ENCODE measurements around the gene TUBGCP6.
"Not testable (repeated sequence)": the region's sequence is repeated elsewhere in the genome, so short reads cannot be mapped to it uniquely, and the experiment has no call there.

Gene TUBGCP6

GRCh38 chr22:50280022-50280707, 35.3 kb upstream of the TUBGCP6 start:
- no peak for DNase-seq

GRCh38 chr22:50278956-50279619, 34.3 kb upstream of the TUBGCP6 start:
- no peak for DNase-seq

GRCh38 chr22:50278461-50278860, 33.6 kb upstream of the TUBGCP6 start:
- no peak for DNase-seq

- no peak for DNase-seq
Observed at GRCh38 chr22:50277761-50278160, 32.9 kb upstream of the TUBGCP6 start.

GRCh38 chr22:50276143-50276542, 31.3 kb upstream of the TUBGCP6 start:
- peak; percentile 43 to 54 for DNase-seq

GRCh38 chr22:50275181-50276055, 30.6 kb upstream of the TUBGCP6 start:
- DNase-seq = no peak

- no peak for DNase-seq
Observed at GRCh38 chr22:50274771-50275170, 29.9 kb upstream of the TUBGCP6 start.

- peak; percentile 41 to 60 for DNase-seq
Observed at GRCh38 chr22:50274311-50274710, 29.5 kb upstream of the TUBGCP6 start.

GRCh38 chr22:50273781-50274180, 29.0 kb upstream of the TUBGCP6 start:
- not testable (repeated sequence) for DNase-seq

- DNase-seq = not testable (repeated sequence)
Observed at GRCh38 chr22:50273352-50273751, 28.5 kb upstream of the TUBGCP6 start.

GRCh38 chr22:50272044-50272802, 27.4 kb upstream of the TUBGCP6 start:
- no peak for DNase-seq

GRCh38 chr22:50271519-50271970, 26.7 kb upstream of the TUBGCP6 start:
- DNase-seq = peak; percentile 66 to 72

- peak; percentile 75 for DNase-seq
Observed at GRCh38 chr22:50270666-50271394, 26.0 kb upstream of the TUBGCP6 start.

GRCh38 chr22:50269970-50270665, 25.3 kb upstream of the TUBGCP6 start, which contains the start of gene MAPK11:
MAPK11 (minus strand) TSS chr22:50270380; CDS start chr22:50270292, 88 bp downstream.
- DNase-seq = peak; percentile 75 to 78

GRCh38 chr22:50269573-50269969, 24.7 kb upstream of the TUBGCP6 start:
- DNase-seq = no peak

GRCh38 chr22:50268655-50269113, 23.9 kb upstream of the TUBGCP6 start:
- DNase-seq = no peak

GRCh38 chr22:50267591-50268390, 23.0 kb upstream of the TUBGCP6 start:
- peak; percentile 61 to 65 for DNase-seq

- DNase-seq = no peak
Observed at GRCh38 chr22:50266994-50267393, 22.2 kb upstream of the TUBGCP6 start.

- DNase-seq = no peak
Observed at GRCh38 chr22:50264946-50265669, 20.3 kb upstream of the TUBGCP6 start.
